OCI-LY1 (cell line): ENCODE measurements around the gene NYAP1.
"Not testable (repeated sequence)": the region's sequence is repeated elsewhere in the genome, so short reads cannot be mapped to it uniquely, and the experiment has no call there.

Source experiments
- CTCF ChIP-seq: fragments of 200-600 bp; sonication (generic), shearing (Covaris generic); IDR thresholded peaks from 2 replicates; pipeline ENCODE4 v1.5.1; 2017; ENCODE audit warnings: mild to moderate bottlenecking, antibody characterized with exemption, low read length, moderate library complexity, mixed read lengths
- EZH2 ChIP-seq: fragments of 200-600 bp; sonication (generic), shearing (Covaris generic); IDR thresholded peaks from 2 replicates; pipeline ENCODE4 v1.8.0; 2017; ENCODE audit warnings: borderline replicate concordance, mixed run types, mild to moderate bottlenecking, antibody characterized with exemption, low read length, moderate library complexity, mixed read lengths

GRCh38 chr7:100439244-100439643, 44.5 kb upstream of the NYAP1 start:
- not testable (repeated sequence) for TF ChIP-seq CTCF, EZH2
